Endothelial cell of umbilical vein (primary cell): Measurements from ENCODE around the gene OBP2B. TPM values are rescaled to one million over a fixed set of nuclear protein-coding genes. Genes with fewer than 3 reads are reported as not detected.

ENCODE experiments used
- BruUV-seq: library from RNA; stranded (reverse); fragments of 400-500 nt; replicated peaks from 2 replicates; lab custom pipeline; 2021; lab: Mats Ljungman, UMichigan
- CTCF ChIA-PET: fragments of 300-600, 350-600 bp; sonication (Branson Sonifier 250); formaldehyde crosslinking; loops from one replicate; lab custom pipeline; 2021; ENCODE audit warnings: antibody characterized with exemption, inconsistent platforms; lab: Charles Lee
- POLR2A ChIA-PET: fragments of 300-600, 350-600 bp; sonication (Branson Sonifier 250); formaldehyde crosslinking; loops from one replicate; lab custom pipeline; 2021; ENCODE audit warnings: antibody characterized with exemption, inconsistent platforms; lab: Charles Lee
- DNase-seq: peaks from one replicate; pipeline ENCODE4 v3.0.0-alpha.2; 2011; ENCODE audit warnings: low read depth, low spot score
- FAIRE-seq: peaks from 2 replicates; lab custom pipeline; 2011; peaks lifted over from hg19 to GRCh38; lab: Jason Lieb, UNC
- H2AFZ ChIP-seq: 2 replicates; pipeline ENCODE4 v1.6.0; 2012; ENCODE audit warnings: low read depth, low read length, control low read depth, inconsistent platforms
- H3K27ac ChIP-seq: 2 replicates; pipeline ENCODE4 v1.5.1; 2011; ENCODE audit warnings: low read depth, mild to moderate bottlenecking, control low read depth, low read length, moderate library complexity; ENCODE audit not compliant: insufficient read depth
- H3K27me3 ChIP-seq, 2 experiments: 2 replicates each; pipeline versions ENCODE4 v1.6.0 to v1.6.1; 2011; ENCODE audit warnings: low read length in 2 of 2, mixed read lengths in 1 of 2; ENCODE audit not compliant: control insufficient read depth in 2 of 2, insufficient read depth in 2 of 2
- H3K36me3 ChIP-seq, 2 experiments: 2 replicates in 1 of 2; 3 replicates in 1 of 2; pipeline ENCODE4 v1.5.1; 2011; ENCODE audit warnings: low read length in 2 of 2, mild to moderate bottlenecking in 1 of 2, moderate library complexity in 1 of 2; ENCODE audit not compliant: control insufficient read depth in 2 of 2, insufficient read depth in 2 of 2; ENCODE audit errors: extremely low read depth in 1 of 2
- H3K4me1 ChIP-seq: 3 replicates; pipeline ENCODE4 v1.5.1; 2011; ENCODE audit warnings: mild to moderate bottlenecking, low read length; ENCODE audit not compliant: control insufficient read depth, insufficient read depth; ENCODE audit errors: extremely low read depth
- H3K4me2 ChIP-seq: 2 replicates; pipeline ENCODE4 v1.6.1; 2011; ENCODE audit warnings: low read length, control low read depth, mixed read lengths; ENCODE audit not compliant: insufficient read depth
- H3K4me3 ChIP-seq, 3 experiments: fragments of 200-600 bp in 1 of 3; sonication (generic), shearing (Covaris generic) in 1 of 3; replicated peaks in 1 of 3; 2 replicates each; pipeline ENCODE4 v1.5.1; 2011 to 2016; ENCODE audit warnings: control low read depth in 3 of 3, low read length in 3 of 3, mild to moderate bottlenecking in 2 of 3, inconsistent platforms in 1 of 3, low read depth in 1 of 3, moderate library complexity in 1 of 3; ENCODE audit not compliant: insufficient read depth in 1 of 3
- H3K79me2 ChIP-seq: 2 replicates; pipeline ENCODE4 v1.6.0; 2012; ENCODE audit warnings: low read length, inconsistent platforms; ENCODE audit not compliant: control insufficient read depth, insufficient read depth
- H3K9ac ChIP-seq: replicated peaks from 2 replicates; pipeline ENCODE3; 2011; ENCODE audit warnings: low read length, control low read depth; ENCODE audit not compliant: insufficient read depth; ENCODE audit errors: extremely low read depth
- H3K9me1 ChIP-seq: replicated peaks from 3 replicates; pipeline ENCODE4 v1.6.0; 2011; ENCODE audit warnings: mild to moderate bottlenecking, low read length; ENCODE audit not compliant: control insufficient read depth, insufficient read depth; ENCODE audit errors: extremely low read depth
- H3K9me3 ChIP-seq: replicated peaks from 2 replicates; pipeline ENCODE4 v1.5.1; 2012; ENCODE audit warnings: low read length, inconsistent platforms; ENCODE audit not compliant: control insufficient read depth, insufficient read depth
- H4K20me1 ChIP-seq: replicated peaks from 2 replicates; pipeline ENCODE3; 2011; ENCODE audit warnings: mild to moderate bottlenecking, low read length; ENCODE audit not compliant: control insufficient read depth, insufficient read depth; ENCODE audit errors: extremely low read depth
- CTCF ChIP-seq, 2 donors: IDR thresholded peaks; 1 replicate in 1 of 2; 2 replicates in 1 of 2; pipeline ENCODE4 v1.5.1; 2011; ENCODE audit warnings: low read length in 2 of 2, mild to moderate bottlenecking in 2 of 2, moderate library complexity in 2 of 2, control low read depth in 1 of 2, inconsistent platforms in 1 of 2, low read depth in 1 of 2; ENCODE audit not compliant: insufficient read depth in 1 of 2; ENCODE audit errors: extremely low read depth in 1 of 2
- FOS ChIP-seq: IDR thresholded peaks from 2 replicates; pipeline ENCODE4 v1.6.1; 2011; ENCODE audit warnings: mild to moderate bottlenecking, low read length, moderate library complexity, borderline replicate concordance; ENCODE audit not compliant: insufficient read depth
- GATA2 ChIP-seq: IDR thresholded peaks from 2 replicates; pipeline ENCODE4 v1.7.0; 2011; ENCODE audit warnings: low read depth, mild to moderate bottlenecking, moderate library complexity, mixed read lengths, low read length; ENCODE audit not compliant: insufficient read length, insufficient read depth
- MAX ChIP-seq: IDR thresholded peaks from 2 replicates; pipeline ENCODE4 v1.6.1; 2011; ENCODE audit not compliant: insufficient read depth, insufficient read length
- MYC ChIP-seq: IDR thresholded peaks from one replicate; pipeline ENCODE4 v1.6.1; 2011; ENCODE audit warnings: mild to moderate bottlenecking, low read depth, low read length
- POLR2A ChIP-seq: IDR thresholded peaks from 2 replicates; pipeline ENCODE4 v1.6.1; 2012; ENCODE audit warnings: low read depth, mild to moderate bottlenecking, control low read depth, low read length
- POLR2AphosphoS5 ChIP-seq: IDR thresholded peaks from 2 replicates; pipeline ENCODE4 v1.6.1; 2012; ENCODE audit warnings: low read depth, mild to moderate bottlenecking, control low read depth, low read length, moderate library complexity; ENCODE audit not compliant: insufficient read depth
- dilution Hi-C: fragments of 300-500 bp; cut with MboI; formaldehyde crosslinking; loops from one replicate; pipeline ENCODE4 v1.15.0; 2019; ENCODE audit warnings: low sequenced_read_pairs; ENCODE audit not compliant: extremely low pct_ligation_motif_present
- intact Hi-C: fragments of 100-400 bp; cut with micrococcal nuclease; formaldehyde crosslinking; loops from one replicate; pipeline ENCODE4 v1.10.0; 2022
- polyA plus RNA-seq, 4 experiments: library from polyadenylated mRNA; depleted of rRNA in 3 of 4; stranded (reverse) in 3 of 4; unstranded in 1 of 4; fragments of >200 nt; gene quantifications; 2 replicates each; pipeline versions ENCODE4 v1.2.1 to v1.2.3, GENCODE V29; 2011 to 2012; ENCODE audit warnings: missing spikeins in 1 of 4
- total RNA-seq: library from RNA; stranded (reverse); gene quantifications from 2 replicates; pipeline ENCODE4 v1.2.3, GENCODE V29; 2021

The OBP2B gene
- total and polyA plus RNA-seq, 2 donors (not counting 3 experiments of a cell fraction or from before 2014, with no cell fraction given): not detected

GRCh38 chr9:133210609-133211008 is 1.6 kb upstream of the OBP2B start:
- CTCF ChIA-PET: no interaction called here
- no peak for TF ChIP-seq POLR2A
- no peak for TF ChIP-seq CTCF (IDR thresholded peaks at IDR 0.05; ENCODE audit: extremely low read depth in 1 of 2, insufficient read depth in 1 of 2, low read depth in 1 of 2, low read length in 2 of 2)
- no peak for TF ChIP-seq FOS
- TF ChIP-seq MYC: no peak
- TF ChIP-seq GATA2: no peak
- no peak for TF ChIP-seq POLR2AphosphoS5
- TF ChIP-seq MAX: no peak
- no TSS peak for BruUV-seq
- Histone ChIP-seq H3K4me1 (no peaks in the 10 kb centered on the region), H3K4me3 (no peak overlapping the region), H3K79me2 (no peaks in the 10 kb centered on the region), H3K9me3 (no peaks in the 10 kb centered on the region), H3K36me3 (no peaks in the 10 kb centered on the region), H3K9me1 (no peaks in the 10 kb centered on the region), H3K9ac (no peak overlapping the region), H3K4me2 (no peak overlapping the region), H3K27me3 (peaks cover 2 to 4% of the 10 kb centered on the region in 2 experiments), H2AFZ (no peak overlapping the region), H4K20me1 (no peaks in the 10 kb centered on the region), H3K27ac (no peak overlapping the region)
- POLR2A ChIA-PET: no interaction called here
- DNase-seq (no peak), FAIRE-seq (no peak)
- dilution Hi-C loops (no loop called here), intact Hi-C loops (no loop called here)
